NCI-H524 treated with DMSO at 0.1 percent for 48 hours (cell line): ENCODE measurements around the gene NPIPB5.
"Not testable (repeated sequence)": the region's sequence is repeated elsewhere in the genome, so short reads cannot be mapped to it uniquely, and the experiment has no call there.

ENCODE experiments used
- DNase-seq: peaks from one replicate; lab custom pipeline; 2025; lab: John Stamatoyannopoulos, UW

Gene NPIPB5

GRCh38 chr16:22510591-22510990 is at the start of gene NPIPB5:
Gene NPIPB5 (plus strand): TSS chr16:22510891. CDS start chr16:22513802, 2,911 bp downstream.
- not testable (repeated sequence) for DNase-seq

GRCh38 chr16:22468846-22469245 is 41.8 kb upstream of the NPIPB5 start:
- not testable (repeated sequence) for DNase-seq

GRCh38 chr16:22537996-22538395 is 27.3 kb downstream of the NPIPB5 start:
- not testable (repeated sequence) for DNase-seq

GRCh38 chr16:22544809-22545208 is 34.1 kb downstream of the NPIPB5 start:
- DNase-seq: not testable (repeated sequence)

GRCh38 chr16:22546630-22547029 is 35.9 kb downstream of the NPIPB5 start:
- not testable (repeated sequence) for DNase-seq

GRCh38 chr16:22547170-22547765 is 36.6 kb downstream of the NPIPB5 start:
- not testable (repeated sequence) for DNase-seq

- not testable (repeated sequence) for DNase-seq
Observed at GRCh38 chr16:22549853-22550252, 39.2 kb downstream of the NPIPB5 start.

GRCh38 chr16:22551143-22551542 is 40.5 kb downstream of the NPIPB5 start:
- DNase-seq: not testable (repeated sequence)

- not testable (repeated sequence) for DNase-seq
Observed at GRCh38 chr16:22551651-22552050, 41.0 kb downstream of the NPIPB5 start.

GRCh38 chr16:22556759-22557158 is 46.1 kb downstream of the NPIPB5 start:
- DNase-seq: not testable (repeated sequence)
